Epithelial cell of proximal tubule (primary cell): ENCODE measurements around the gene KLHL36. TPM values are rescaled to one million over a fixed set of nuclear protein-coding genes. Genes with fewer than 3 reads are reported as not detected.

Experiments
- DNase-seq: peaks from one replicate; pipeline ENCODE4 v3.0.0-alpha.2; 2011; ENCODE audit warnings: low read depth
- H3K4me3 ChIP-seq: 2 replicates; pipeline ENCODE4 v1.5.1; 2011; ENCODE audit warnings: low read depth, mild to moderate bottlenecking, low read length
- CTCF ChIP-seq: conservative IDR thresholded peaks from 2 replicates; pipeline ENCODE4 v1.5.1; 2012; ENCODE audit warnings: low read depth, mild to moderate bottlenecking, low read length
- total RNA-seq: library from RNA; depleted of rRNA; stranded (reverse); fragments of >200 nt; gene quantifications from 2 replicates; pipeline ENCODE4 v1.2.3, GENCODE V29; 2015

The KLHL36 gene
- total RNA-seq, 1 donor from 2014 or later = 65.7 TPM

GRCh38 chr16:84703681-84704080, 55.4 kb downstream of the KLHL36 start:
- no peak overlapping the region for H3K4me3 ChIP-seq
- DNase-seq = no peak
- no peak for TF ChIP-seq CTCF

DNA sequence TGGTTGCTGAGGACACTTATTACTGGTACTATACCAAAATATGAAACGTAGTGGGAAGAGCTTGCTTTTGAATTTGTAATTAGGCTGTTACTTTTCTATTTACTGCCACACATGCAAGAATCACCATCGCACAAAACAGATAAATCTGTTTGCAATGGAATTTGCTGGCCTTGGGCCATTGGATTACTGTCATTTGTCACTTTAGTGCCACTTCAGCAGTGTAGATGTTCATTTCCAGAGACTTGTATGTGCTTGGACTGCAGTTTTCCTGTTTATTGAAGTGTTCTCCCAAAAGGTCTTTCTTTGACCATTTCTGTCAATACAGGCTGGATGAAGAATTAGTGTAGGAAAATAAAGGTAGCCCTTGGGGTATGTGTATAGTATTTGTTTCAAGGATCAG, 55.9 kb downstream of the KLHL36 start:
- no peak overlapping the region for H3K4me3 ChIP-seq
- TF ChIP-seq CTCF = no peak
- DNase-seq = no peak

DNA sequence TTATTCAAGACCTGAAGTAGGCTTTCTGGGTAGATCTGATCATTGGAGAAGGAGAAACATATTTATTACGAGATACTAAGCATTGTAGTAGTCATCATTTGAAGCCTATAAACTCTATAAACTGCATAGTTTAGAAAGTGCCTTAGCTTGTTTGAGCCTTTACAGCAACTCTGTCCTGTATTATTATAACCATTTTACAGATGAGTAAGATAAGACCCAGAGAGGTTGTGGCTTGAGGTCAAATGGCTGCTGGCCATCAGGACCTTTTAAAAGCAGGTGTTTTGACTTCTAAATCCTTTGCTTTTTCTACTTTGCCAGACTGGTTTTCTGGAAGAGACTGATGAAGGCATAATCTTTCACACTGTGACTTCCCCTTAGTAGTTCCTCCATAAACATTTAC, 58.5 kb downstream of the KLHL36 start:
- H3K4me3 ChIP-seq = no peak overlapping the region
- no peak for TF ChIP-seq CTCF
- no peak for DNase-seq

DNA sequence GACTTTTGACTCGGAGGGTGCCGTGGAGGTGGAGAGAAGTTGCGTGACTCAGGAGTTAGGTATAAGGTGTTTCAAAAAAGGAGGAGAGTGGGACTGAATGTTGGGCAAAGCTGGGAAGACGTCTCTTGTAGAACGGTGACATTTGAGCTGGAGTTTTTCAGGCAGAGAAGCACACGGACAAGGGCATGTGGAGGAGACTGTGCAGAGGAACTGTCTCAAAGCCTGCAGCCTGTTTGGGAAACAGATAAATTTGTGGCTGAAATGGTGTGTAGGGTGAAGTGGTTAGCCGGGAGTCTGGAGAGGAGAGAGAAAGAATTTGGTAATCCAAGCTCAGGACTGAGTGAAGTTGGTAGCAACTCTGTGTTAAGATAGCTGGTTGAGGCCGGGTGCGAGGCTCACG, 61.3 kb downstream of the KLHL36 start:
- no peak for TF ChIP-seq CTCF
- H3K4me3 ChIP-seq = no peak overlapping the region
- no peak for DNase-seq

GRCh38 chr16:84710686-84711085, 62.4 kb downstream of the KLHL36 start:
- TF ChIP-seq CTCF = no peak
- DNase-seq = no peak
- no peak overlapping the region for H3K4me3 ChIP-seq

Other genes starting within 250 kb of the KLHL36 start
- gene MEAK7, start 143.9 kb upstream of the KLHL36 start, total RNA-seq = 22.4 and 23.1 TPM in 2 replicates
- 318 and 473 TPM in 2 replicates for gene COTL1, start 30.4 kb upstream of the KLHL36 start, total RNA-seq
- gene USP10, start 51.5 kb downstream of the KLHL36 start, total RNA-seq = 73.4 and 85.8 TPM in 2 replicates
- 5.8 and 13.7 TPM in 2 replicates for gene CRISPLD2, start 171.5 kb downstream of the KLHL36 start, total RNA-seq